ENCODE results near the gene FKBP8.

DNA sequence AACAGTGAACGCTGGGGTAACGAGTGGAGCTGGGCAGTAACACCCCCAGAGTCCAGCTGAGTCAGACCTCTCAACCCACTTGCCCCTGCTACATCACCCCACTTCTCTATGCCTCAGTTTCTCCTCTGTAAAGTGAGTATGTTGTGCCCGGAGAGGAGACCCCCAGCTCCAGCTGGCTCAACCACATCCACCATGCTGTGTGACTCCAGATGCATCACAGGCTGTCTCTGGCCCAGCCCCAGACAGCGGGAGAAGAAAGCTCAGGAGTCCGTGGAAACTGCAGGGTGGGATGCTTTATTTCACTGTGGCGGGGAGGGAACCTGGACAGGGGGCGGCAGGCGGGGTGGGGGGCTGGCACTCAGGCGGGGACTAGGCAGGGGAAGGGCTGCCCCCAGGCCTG is 11.9 kb downstream of the FKBP8 start:
- TF ChIP-seq, protein P1, sequence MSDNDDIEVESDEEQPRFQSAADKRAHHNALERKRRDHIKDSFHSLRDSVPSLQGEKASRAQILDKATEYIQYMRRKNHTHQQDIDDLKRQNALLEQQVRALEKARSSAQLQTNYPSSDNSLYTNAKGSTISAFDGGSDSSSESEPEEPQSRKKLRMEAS (IDR thresholded peaks at IDR 0.05), result no peak
- TF ChIP-seq YY1 (IDR thresholded peaks at IDR 0.05) (no peak), EGR1 (IDR thresholded peaks at IDR 0.05; ENCODE audit: low read depth in 2 of 2) (no peak), CTCF (IDR thresholded peaks at IDR 0.05; ENCODE audit: low read depth, low read length, missing input control) (no peak), TAF1 (conservative IDR thresholded peaks at IDR 0.05) (no peak), JUND (IDR thresholded peaks at IDR 0.05) (no peak), FOXA1 (IDR thresholded peaks at IDR 0.05) (no peak), SP1 (IDR thresholded peaks at IDR 0.05) (no peak), RAD21 (IDR thresholded peaks at IDR 0.05) (no peak), GABPA (IDR thresholded peaks at IDR 0.05 in 1 of 2, conservative IDR thresholded peaks at IDR 0.05 in 1 of 2) (no peak)
